Endothelial cell of umbilical vein (primary cell): ENCODE data around the gene PKDREJ. TPM values are rescaled to one million over a fixed set of nuclear protein-coding genes. Genes with fewer than 3 reads are reported as not detected.

ENCODE experiments used
- BruUV-seq: library from RNA; stranded (reverse); fragments of 400-500 nt; replicated peaks from 2 replicates; lab custom pipeline; 2021; lab: Mats Ljungman, UMichigan
- CTCF ChIA-PET: fragments of 300-600, 350-600 bp; sonication (Branson Sonifier 250); formaldehyde crosslinking; loops from one replicate; lab custom pipeline; 2021; ENCODE audit warnings: antibody characterized with exemption, inconsistent platforms; lab: Charles Lee
- POLR2A ChIA-PET: fragments of 300-600, 350-600 bp; sonication (Branson Sonifier 250); formaldehyde crosslinking; loops from one replicate; lab custom pipeline; 2021; ENCODE audit warnings: antibody characterized with exemption, inconsistent platforms; lab: Charles Lee
- DNase-seq: peaks from one replicate; pipeline ENCODE4 v3.0.0-alpha.2; 2011; ENCODE audit warnings: low read depth, low spot score
- FAIRE-seq: peaks from 2 replicates; lab custom pipeline; 2011; peaks lifted over from hg19 to GRCh38; lab: Jason Lieb, UNC
- H2AFZ ChIP-seq: 2 replicates; pipeline ENCODE4 v1.6.0; 2012; ENCODE audit warnings: low read depth, low read length, control low read depth, inconsistent platforms
- H3K27ac ChIP-seq: 2 replicates; pipeline ENCODE4 v1.5.1; 2011; ENCODE audit warnings: low read depth, mild to moderate bottlenecking, control low read depth, low read length, moderate library complexity; ENCODE audit not compliant: insufficient read depth
- H3K27me3 ChIP-seq, 2 experiments: 2 replicates each; pipeline versions ENCODE4 v1.6.0 to v1.6.1; 2011; ENCODE audit warnings: low read length in 2 of 2, mixed read lengths in 1 of 2; ENCODE audit not compliant: control insufficient read depth in 2 of 2, insufficient read depth in 2 of 2
- H3K36me3 ChIP-seq, 2 experiments: 2 replicates in 1 of 2; 3 replicates in 1 of 2; pipeline ENCODE4 v1.5.1; 2011; ENCODE audit warnings: low read length in 2 of 2, mild to moderate bottlenecking in 1 of 2, moderate library complexity in 1 of 2; ENCODE audit not compliant: control insufficient read depth in 2 of 2, insufficient read depth in 2 of 2; ENCODE audit errors: extremely low read depth in 1 of 2
- H3K4me1 ChIP-seq: 3 replicates; pipeline ENCODE4 v1.5.1; 2011; ENCODE audit warnings: mild to moderate bottlenecking, low read length; ENCODE audit not compliant: control insufficient read depth, insufficient read depth; ENCODE audit errors: extremely low read depth
- H3K4me2 ChIP-seq: 2 replicates; pipeline ENCODE4 v1.6.1; 2011; ENCODE audit warnings: low read length, control low read depth, mixed read lengths; ENCODE audit not compliant: insufficient read depth
- H3K4me3 ChIP-seq, 3 experiments: fragments of 200-600 bp in 1 of 3; sonication (generic), shearing (Covaris generic) in 1 of 3; replicated peaks in 1 of 3; 2 replicates each; pipeline ENCODE4 v1.5.1; 2011 to 2016; ENCODE audit warnings: control low read depth in 3 of 3, low read length in 3 of 3, mild to moderate bottlenecking in 2 of 3, inconsistent platforms in 1 of 3, low read depth in 1 of 3, moderate library complexity in 1 of 3; ENCODE audit not compliant: insufficient read depth in 1 of 3
- H3K79me2 ChIP-seq: 2 replicates; pipeline ENCODE4 v1.6.0; 2012; ENCODE audit warnings: low read length, inconsistent platforms; ENCODE audit not compliant: control insufficient read depth, insufficient read depth
- H3K9ac ChIP-seq: replicated peaks from 2 replicates; pipeline ENCODE3; 2011; ENCODE audit warnings: low read length, control low read depth; ENCODE audit not compliant: insufficient read depth; ENCODE audit errors: extremely low read depth
- H3K9me1 ChIP-seq: replicated peaks from 3 replicates; pipeline ENCODE4 v1.6.0; 2011; ENCODE audit warnings: mild to moderate bottlenecking, low read length; ENCODE audit not compliant: control insufficient read depth, insufficient read depth; ENCODE audit errors: extremely low read depth
- H3K9me3 ChIP-seq: replicated peaks from 2 replicates; pipeline ENCODE4 v1.5.1; 2012; ENCODE audit warnings: low read length, inconsistent platforms; ENCODE audit not compliant: control insufficient read depth, insufficient read depth
- H4K20me1 ChIP-seq: replicated peaks from 2 replicates; pipeline ENCODE3; 2011; ENCODE audit warnings: mild to moderate bottlenecking, low read length; ENCODE audit not compliant: control insufficient read depth, insufficient read depth; ENCODE audit errors: extremely low read depth
- CTCF ChIP-seq, 2 donors: IDR thresholded peaks; 1 replicate in 1 of 2; 2 replicates in 1 of 2; pipeline ENCODE4 v1.5.1; 2011; ENCODE audit warnings: low read length in 2 of 2, mild to moderate bottlenecking in 2 of 2, moderate library complexity in 2 of 2, control low read depth in 1 of 2, inconsistent platforms in 1 of 2, low read depth in 1 of 2; ENCODE audit not compliant: insufficient read depth in 1 of 2; ENCODE audit errors: extremely low read depth in 1 of 2
- EZH2 ChIP-seq: IDR thresholded peaks from 2 replicates; pipeline ENCODE4 v1.6.1; 2012; ENCODE audit warnings: borderline replicate concordance, low read depth, mild to moderate bottlenecking, moderate library complexity, low read length, inconsistent platforms; ENCODE audit not compliant: severe bottlenecking
- FOS ChIP-seq: IDR thresholded peaks from 2 replicates; pipeline ENCODE4 v1.6.1; 2011; ENCODE audit warnings: mild to moderate bottlenecking, low read length, moderate library complexity, borderline replicate concordance; ENCODE audit not compliant: insufficient read depth
- GATA2 ChIP-seq: IDR thresholded peaks from 2 replicates; pipeline ENCODE4 v1.7.0; 2011; ENCODE audit warnings: low read depth, mild to moderate bottlenecking, moderate library complexity, mixed read lengths, low read length; ENCODE audit not compliant: insufficient read length, insufficient read depth
- JUN ChIP-seq: IDR thresholded peaks from 2 replicates; pipeline ENCODE4 v1.6.1; 2011; ENCODE audit warnings: borderline replicate concordance, low read depth; ENCODE audit not compliant: insufficient read length, insufficient read depth
- MAX ChIP-seq: IDR thresholded peaks from 2 replicates; pipeline ENCODE4 v1.6.1; 2011; ENCODE audit not compliant: insufficient read depth, insufficient read length
- MYC ChIP-seq: IDR thresholded peaks from one replicate; pipeline ENCODE4 v1.6.1; 2011; ENCODE audit warnings: mild to moderate bottlenecking, low read depth, low read length
- POLR2A ChIP-seq: IDR thresholded peaks from 2 replicates; pipeline ENCODE4 v1.6.1; 2012; ENCODE audit warnings: low read depth, mild to moderate bottlenecking, control low read depth, low read length
- POLR2AphosphoS5 ChIP-seq: IDR thresholded peaks from 2 replicates; pipeline ENCODE4 v1.6.1; 2012; ENCODE audit warnings: low read depth, mild to moderate bottlenecking, control low read depth, low read length, moderate library complexity; ENCODE audit not compliant: insufficient read depth
- dilution Hi-C: fragments of 300-500 bp; cut with MboI; formaldehyde crosslinking; loops from one replicate; pipeline ENCODE4 v1.15.0; 2019; ENCODE audit warnings: low sequenced_read_pairs; ENCODE audit not compliant: extremely low pct_ligation_motif_present
- intact Hi-C: fragments of 100-400 bp; cut with micrococcal nuclease; formaldehyde crosslinking; loops from one replicate; pipeline ENCODE4 v1.10.0; 2022
- polyA plus RNA-seq, 4 experiments: library from polyadenylated mRNA; depleted of rRNA in 3 of 4; stranded (reverse) in 3 of 4; unstranded in 1 of 4; fragments of >200 nt; gene quantifications; 2 replicates each; pipeline versions ENCODE4 v1.2.1 to v1.2.3, GENCODE V29; 2011 to 2012; ENCODE audit warnings: missing spikeins in 1 of 4
- total RNA-seq: library from RNA; stranded (reverse); gene quantifications from 2 replicates; pipeline ENCODE4 v1.2.3, GENCODE V29; 2021

PKDREJ gene
- total and polyA plus RNA-seq, 2 donors (not counting 3 experiments of a cell fraction or from before 2014, with no cell fraction given) = not detected

DNA sequence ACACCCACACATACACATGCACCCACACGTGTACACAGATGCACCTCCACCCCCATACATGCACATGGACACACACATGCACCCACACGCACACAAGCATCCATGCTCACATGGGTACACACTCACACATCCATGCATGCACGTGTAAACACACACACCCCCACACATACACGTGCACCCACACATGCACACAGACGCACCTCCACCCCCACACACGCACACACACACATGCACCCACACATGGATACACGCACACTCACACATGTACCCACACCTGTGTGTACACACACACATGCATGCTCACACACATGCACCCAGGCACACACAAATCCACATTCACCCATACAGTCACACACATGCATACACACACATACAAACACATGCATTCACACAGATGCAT lies 37.5 kb downstream of the PKDREJ start:
- H3K9me1 ChIP-seq = no peaks in the 10 kb centered on the region
- H2AFZ ChIP-seq = no peak overlapping the region
- FAIRE-seq = no peak
- H3K4me1 ChIP-seq = no peaks in the 10 kb centered on the region
- no peak overlapping the region for H3K27ac ChIP-seq
- intact Hi-C loops (no loop called here), dilution Hi-C loops (no loop called here)
- CTCF ChIA-PET = no interaction called here
- no peak for DNase-seq
- POLR2A ChIA-PET = no interaction called here
- H3K79me2 ChIP-seq = no peaks in the 10 kb centered on the region
- no peaks in the 10 kb centered on the region for H3K9me3 ChIP-seq
- TF ChIP-seq EZH2 (no peak), GATA2 (no peak), FOS (no peak), MAX (no peak), POLR2AphosphoS5 (no peak), MYC (no peak), JUN (no peak), POLR2A (no peak)
- no peak overlapping the region for H3K4me2 ChIP-seq
- no peaks in the 10 kb centered on the region for H3K27me3 ChIP-seq
- H3K9ac ChIP-seq = no peak overlapping the region
- H3K4me3 ChIP-seq = no peak overlapping the region
- H4K20me1 ChIP-seq = no peaks in the 10 kb centered on the region
- no peaks in the 10 kb centered on the region for H3K36me3 ChIP-seq
- no TSS peak for BruUV-seq

GRCh38 chr22:46224898-46225290 lies 38.2 kb downstream of the PKDREJ start:
- POLR2A ChIA-PET = interaction anchor here (0.7 kb wide), 1 partner anchor 20 kb away, joined by 11 read pairs; no protein-coding TSS in a partner anchor
- FAIRE-seq = no peak
- CTCF ChIA-PET = interaction anchor here (0.5 kb wide), 1 partner anchor 308 kb away, joined by 3 read pairs; no protein-coding TSS in a partner anchor
- intact Hi-C loops = no loop called here
- TF ChIP-seq EZH2 (no peak), POLR2AphosphoS5 (no peak), MAX (no peak), FOS (no peak), GATA2 (no peak), JUN (no peak), MYC (no peak), CTCF (IDR thresholded peaks at IDR 0.05; ENCODE audit: extremely low read depth in 1 of 2, insufficient read depth in 1 of 2, low read depth in 1 of 2, low read length in 2 of 2) (no peak), POLR2A (no peak)
- dilution Hi-C loops = no loop called here
- DNase-seq = no peak
- no peaks in the 10 kb centered on the region for H3K36me3 ChIP-seq
- no peaks in the 10 kb centered on the region for H3K9me1 ChIP-seq
- no peak overlapping the region for H3K9ac ChIP-seq
- no peaks in the 10 kb centered on the region for H3K9me3 ChIP-seq
- no peak overlapping the region for H3K4me3 ChIP-seq
- H3K79me2 ChIP-seq = no peaks in the 10 kb centered on the region
- no peak overlapping the region for H3K27ac ChIP-seq
- H4K20me1 ChIP-seq = no peaks in the 10 kb centered on the region
- no TSS peak for BruUV-seq
- no peaks in the 10 kb centered on the region for H3K4me1 ChIP-seq
- no peaks in the 10 kb centered on the region for H3K27me3 ChIP-seq
- no peak overlapping the region for H2AFZ ChIP-seq
- H3K4me2 ChIP-seq = no peak overlapping the region
